Choroid plexus epithelial cell (primary cell): ENCODE measurements around the gene C16orf89.

Source experiments
- DNase-seq: peaks from one replicate; pipeline ENCODE4 v3.0.0-alpha.2; 2010; ENCODE audit warnings: low read depth
- H3K4me3 ChIP-seq: 2 replicates; pipeline ENCODE4 v1.5.1; 2011; ENCODE audit warnings: low read depth, mild to moderate bottlenecking, control low read depth, low read length, moderate library complexity
- TF ChIP-seq, protein P1 (sequence below): conservative IDR thresholded peaks from 2 replicates; pipeline ENCODE4 v1.5.1; 2011; ENCODE audit warnings: low read depth, mild to moderate bottlenecking, control low read depth, inconsistent platforms, low read length, moderate library complexity

Gene C16orf89

DNA sequence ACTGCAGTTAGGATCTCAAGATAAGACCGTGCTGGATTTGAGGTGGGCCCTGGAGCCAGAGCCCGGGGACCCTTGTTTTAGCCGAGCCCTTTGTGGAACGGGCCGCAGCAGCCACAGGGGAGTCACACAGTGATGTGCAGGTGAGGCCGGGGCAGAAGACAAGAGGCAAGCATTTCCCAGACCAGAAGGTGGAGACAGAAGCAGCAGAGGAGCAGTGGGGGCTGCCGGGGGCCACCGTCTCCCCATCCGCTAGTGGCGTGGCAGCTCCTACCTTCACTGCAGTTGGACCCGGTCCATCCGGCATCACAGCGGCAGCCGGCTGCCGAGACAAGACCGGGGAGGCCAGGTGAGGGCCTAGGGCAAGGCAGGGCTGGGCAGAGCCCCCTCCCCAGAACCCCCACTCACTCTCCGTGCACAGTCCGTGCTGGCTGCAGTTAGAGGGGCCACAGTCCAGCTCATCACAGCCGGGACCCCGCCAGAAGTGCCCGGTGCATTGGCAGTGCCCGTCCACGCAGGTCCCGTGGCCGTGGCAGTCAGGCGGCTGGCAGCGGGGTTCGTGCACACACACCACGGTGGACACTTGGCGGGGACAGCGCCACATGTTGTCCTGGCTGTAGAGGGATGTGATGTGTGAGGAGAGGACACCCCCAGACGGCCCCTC lies 38.1 kb downstream of the C16orf89 start:
- DNase-seq: no peak
- no peak overlapping the region for H3K4me3 ChIP-seq
- TF ChIP-seq, protein P1, sequence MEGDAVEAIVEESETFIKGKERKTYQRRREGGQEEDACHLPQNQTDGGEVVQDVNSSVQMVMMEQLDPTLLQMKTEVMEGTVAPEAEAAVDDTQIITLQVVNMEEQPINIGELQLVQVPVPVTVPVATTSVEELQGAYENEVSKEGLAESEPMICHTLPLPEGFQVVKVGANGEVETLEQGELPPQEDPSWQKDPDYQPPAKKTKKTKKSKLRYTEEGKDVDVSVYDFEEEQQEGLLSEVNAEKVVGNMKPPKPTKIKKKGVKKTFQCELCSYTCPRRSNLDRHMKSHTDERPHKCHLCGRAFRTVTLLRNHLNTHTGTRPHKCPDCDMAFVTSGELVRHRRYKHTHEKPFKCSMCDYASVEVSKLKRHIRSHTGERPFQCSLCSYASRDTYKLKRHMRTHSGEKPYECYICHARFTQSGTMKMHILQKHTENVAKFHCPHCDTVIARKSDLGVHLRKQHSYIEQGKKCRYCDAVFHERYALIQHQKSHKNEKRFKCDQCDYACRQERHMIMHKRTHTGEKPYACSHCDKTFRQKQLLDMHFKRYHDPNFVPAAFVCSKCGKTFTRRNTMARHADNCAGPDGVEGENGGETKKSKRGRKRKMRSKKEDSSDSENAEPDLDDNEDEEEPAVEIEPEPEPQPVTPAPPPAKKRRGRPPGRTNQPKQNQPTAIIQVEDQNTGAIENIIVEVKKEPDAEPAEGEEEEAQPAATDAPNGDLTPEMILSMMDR: no peak

DNA sequence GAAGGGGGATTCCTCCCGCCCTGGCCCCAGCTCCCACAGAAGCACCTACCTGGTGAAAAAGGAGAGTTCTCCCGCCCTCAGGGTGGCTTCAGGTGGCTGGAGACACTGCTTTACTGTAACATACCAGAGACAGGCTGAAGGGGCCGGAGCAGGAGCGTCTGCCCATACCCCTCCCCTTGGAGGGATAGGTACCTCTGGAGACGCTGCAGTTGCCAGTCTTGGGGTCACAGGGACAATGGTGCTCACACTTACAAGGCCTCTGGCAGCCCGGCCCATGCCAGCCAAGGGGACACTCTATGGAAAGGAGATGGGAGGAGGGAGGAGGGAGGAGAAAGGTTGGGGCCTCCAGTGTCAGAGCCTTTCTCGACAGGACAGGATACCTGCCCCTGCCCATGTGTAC lies 38.7 kb downstream of the C16orf89 start:
- no peak overlapping the region for H3K4me3 ChIP-seq
- DNase-seq: no peak
- TF ChIP-seq, protein P1: no peak

DNA sequence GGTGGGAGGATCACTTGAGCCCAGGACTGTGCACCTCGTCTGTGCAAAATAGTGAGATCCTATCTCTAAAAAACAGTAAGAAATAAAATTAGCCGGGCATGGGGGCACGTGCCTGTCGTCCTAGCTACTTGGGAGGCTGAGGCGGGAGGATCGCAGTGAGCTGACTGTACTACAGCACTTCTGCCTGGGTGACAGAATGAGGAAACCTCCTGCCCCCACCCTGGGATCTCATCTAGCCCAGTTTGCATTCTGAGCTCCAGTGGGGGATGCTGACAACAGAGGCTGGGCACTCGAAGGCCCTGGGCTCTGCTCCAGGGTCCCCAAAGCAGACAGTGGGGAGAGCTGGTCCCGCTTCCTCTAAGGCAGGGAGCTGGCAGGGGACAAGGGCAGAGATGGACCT lies 39.1 kb downstream of the C16orf89 start:
- H3K4me3 ChIP-seq: no peak overlapping the region
- no peak for DNase-seq
- TF ChIP-seq, protein P1: no peak

DNA sequence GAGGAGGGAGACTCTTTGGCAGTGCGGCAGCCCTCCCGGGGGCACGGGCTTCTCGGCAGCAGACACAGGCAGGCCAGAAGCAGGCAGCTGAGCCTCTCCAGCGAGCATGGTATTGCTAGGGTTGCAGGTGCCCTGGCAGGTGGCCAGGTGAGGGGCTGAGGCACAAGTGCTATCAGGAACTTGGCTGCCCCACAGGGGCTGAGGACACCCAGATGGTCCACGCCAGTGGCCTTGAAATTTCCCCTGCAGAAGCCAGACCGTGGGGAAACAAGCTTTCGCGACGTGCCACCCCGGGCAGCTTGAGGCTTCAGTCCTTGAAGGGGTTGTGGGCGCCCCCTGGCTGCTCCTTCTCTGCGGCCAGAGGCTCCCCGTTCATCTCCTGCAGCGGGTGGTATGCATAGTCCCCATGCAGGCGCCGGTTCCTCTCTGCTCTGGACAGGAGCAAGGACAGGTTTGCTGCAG lies 40.6 kb downstream of the C16orf89 start:
- TF ChIP-seq, protein P1: peak; percentile 62
- peak; percentile 44 for DNase-seq
- H3K4me3 ChIP-seq: no peak overlapping the region

DNA sequence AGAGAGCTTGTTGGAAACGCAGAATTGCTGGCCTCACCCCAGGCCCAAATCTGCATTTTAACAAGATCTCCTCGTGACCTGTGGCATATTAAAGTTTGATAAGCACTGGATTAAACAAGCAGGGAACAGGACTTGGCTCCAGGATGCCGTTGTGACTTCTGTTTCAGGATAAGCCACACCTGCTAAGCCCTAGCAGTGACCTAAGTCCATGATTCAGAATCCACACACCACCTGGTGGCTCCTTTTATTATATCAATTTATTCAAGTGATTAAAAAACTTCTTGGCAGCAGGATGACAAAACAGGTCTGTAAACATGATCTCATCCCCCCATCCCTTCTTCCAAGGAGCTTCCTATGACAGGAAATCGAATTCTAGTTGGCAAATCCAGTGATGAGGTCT lies 41.1 kb downstream of the C16orf89 start:
- no peak overlapping the region for H3K4me3 ChIP-seq
- peak; percentile 18 for DNase-seq

DNA sequence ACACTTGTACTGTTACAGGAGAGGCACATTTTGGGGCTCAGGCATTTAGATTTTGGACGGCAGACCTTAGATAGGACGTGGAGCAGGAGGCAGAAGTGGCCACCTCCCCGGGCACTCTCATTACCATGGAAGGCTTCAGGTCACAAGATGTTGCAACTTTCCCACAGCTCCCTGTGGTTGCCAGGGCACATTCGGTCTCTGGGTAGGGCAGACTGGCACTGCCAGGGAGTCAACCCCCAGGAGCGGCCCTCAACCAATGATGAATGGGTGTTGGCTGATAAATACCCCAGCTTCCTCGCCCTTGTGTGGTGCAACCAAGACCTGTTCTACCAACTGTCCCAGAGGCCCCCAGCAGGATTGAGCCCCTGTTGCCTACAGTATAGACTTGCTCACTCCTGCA lies 43.2 kb downstream of the C16orf89 start:
- H3K4me3 ChIP-seq: no peak overlapping the region
- TF ChIP-seq, protein P1: no peak
- DNase-seq: no peak

More for the DNA sequence above, 41.1 kb downstream of the C16orf89 start:
- TF ChIP-seq, protein P1: no peak

DNA sequence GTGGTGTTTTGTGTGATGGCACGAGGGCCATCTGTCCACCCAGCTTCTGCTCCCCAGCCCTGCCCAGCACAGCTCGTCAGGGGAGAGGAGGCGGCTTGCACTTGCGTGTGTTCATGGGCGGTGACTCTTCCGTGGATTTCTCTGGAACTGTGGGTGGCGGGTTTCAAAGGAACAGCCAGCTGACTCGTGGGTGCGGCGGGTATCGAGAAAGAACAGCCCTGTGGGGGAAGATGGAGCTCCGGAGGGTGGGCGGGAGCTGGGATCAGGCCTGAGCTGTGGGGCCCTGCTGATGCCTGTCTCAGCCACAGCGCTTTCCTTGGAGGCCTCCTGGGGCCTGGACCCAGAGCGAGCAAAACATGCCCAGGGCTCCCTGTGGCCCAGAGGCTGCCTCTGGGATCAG lies 45.2 kb downstream of the C16orf89 start:
- H3K4me3 ChIP-seq: no peak overlapping the region
- DNase-seq: no peak
- TF ChIP-seq, protein P1: no peak
